ENCODE results near the gene OR10W1. TPM values are rescaled to one million over a fixed set of nuclear protein-coding genes. Genes with fewer than 3 reads are reported as not detected.

OR10W1 gene, protein sequence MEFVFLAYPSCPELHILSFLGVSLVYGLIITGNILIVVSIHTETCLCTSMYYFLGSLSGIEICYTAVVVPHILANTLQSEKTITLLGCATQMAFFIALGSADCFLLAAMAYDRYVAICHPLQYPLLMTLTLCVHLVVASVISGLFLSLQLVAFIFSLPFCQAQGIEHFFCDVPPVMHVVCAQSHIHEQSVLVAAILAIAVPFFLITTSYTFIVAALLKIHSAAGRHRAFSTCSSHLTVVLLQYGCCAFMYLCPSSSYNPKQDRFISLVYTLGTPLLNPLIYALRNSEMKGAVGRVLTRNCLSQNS
- total RNA-seq = not detected
- long read RNA-seq = 0 reads

DNA sequence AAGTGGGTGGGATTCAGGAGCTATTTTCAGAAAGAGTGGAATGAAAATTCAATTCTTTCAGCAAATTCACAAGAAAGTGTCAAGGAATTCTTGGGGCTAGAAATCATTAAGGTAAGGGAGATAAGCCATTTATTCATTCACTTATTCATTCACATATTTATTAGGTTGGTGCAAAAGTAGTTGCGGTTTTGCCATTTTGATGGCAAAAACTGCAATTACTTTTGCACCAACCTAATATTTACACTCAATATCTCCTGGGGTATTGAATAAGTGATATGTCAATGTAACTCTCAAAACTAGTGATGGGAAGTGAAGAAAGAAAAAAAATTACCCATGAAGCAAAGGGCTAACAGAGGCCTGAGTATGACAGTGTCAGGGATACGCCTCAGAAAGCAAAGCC, at the start of gene OR10W1:
OR10W1 (minus strand) TSS at position 119 of the 400 bp plus-strand sequence. CDS start 402 bp downstream, outside the sequence.
- no peak for DNase-seq (ENCODE audit: low spot score)
- intact Hi-C loops (cut with DNase I) = no loop called here

DNA sequence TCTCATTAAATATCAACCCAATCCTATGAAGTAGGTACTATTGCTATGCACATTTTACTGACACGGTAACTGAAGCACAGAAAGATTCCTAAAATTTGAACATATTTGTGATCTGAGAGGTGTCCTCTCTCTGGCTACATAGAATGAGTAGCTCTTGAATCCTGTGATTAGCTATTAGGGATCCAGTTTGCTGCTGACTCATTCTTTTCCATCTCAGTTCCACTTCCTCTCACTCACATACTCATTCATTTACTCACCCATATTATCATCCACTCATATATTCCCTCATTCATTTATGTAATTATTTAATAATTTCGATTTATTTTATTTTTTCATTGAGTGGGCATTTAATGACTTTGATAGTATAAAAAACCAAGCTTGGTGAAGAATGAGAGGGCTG, 48.1 kb upstream of the OR10W1 start:
- intact Hi-C loops (cut with DNase I) = no loop called here
- no peak for DNase-seq (ENCODE audit: low spot score)

DNA sequence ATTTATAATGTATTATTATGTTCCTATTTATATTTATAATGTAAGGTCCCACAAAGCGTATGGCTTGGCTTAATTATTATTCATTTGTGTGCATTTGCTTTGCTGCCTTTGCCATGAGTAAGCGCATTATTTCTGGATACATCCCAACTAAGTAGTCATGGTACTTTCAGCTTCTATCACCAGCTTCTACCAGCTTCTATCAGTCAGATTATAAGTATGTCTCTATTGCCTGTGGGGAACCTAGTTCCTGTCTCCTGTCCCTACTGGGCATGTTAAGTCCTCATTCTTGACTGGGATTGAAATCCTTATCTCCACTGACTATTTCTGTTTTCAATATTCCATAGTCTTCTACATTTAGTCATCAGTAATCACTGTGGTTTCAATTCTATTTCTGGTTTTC, 33.5 kb upstream of the OR10W1 start:
- no peak for DNase-seq (ENCODE audit: low spot score)
- intact Hi-C loops (cut with DNase I) = no loop called here

DNA sequence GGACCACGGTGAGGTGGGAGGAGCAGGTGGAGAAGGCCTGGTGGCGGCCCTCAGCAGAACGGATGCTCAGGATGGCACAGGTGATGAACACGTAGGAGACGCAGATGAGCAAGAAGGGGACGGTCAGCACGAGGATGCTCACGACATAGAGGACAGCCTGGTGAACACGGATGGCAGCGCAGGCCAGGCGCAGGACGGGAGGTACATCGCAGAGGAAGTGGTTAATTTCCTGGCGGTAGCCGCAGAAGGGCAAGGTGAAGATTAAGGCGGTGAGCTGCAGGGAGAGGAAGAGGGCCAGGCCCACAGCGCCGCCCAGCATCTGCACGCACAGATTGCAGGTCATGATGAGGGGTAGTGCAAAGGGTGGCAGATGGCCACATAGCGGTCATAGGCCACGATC, 24.0 kb upstream of the OR10W1 start:
- no peak for DNase-seq (ENCODE audit: low spot score)
- intact Hi-C loops (cut with DNase I) = no loop called here

DNA sequence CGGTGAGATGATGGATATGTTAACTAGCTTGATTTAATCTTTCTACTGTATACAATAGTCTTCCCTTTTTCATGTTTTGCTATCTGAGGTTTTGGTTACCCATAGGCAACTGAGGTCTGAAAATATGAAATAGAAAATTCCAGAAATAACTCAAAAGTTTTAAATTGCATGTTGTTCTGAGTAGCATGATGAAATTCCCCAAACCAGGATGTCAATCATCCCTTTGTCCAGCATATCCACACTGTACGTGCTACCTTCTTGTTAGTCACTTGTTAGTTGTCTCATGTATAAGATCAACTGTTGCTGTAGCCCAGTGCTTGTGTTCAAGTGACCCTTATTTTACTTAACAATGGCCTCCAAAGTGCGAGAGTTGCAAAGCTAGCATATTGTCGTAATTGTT, 21.2 kb upstream of the OR10W1 start:
- DNase-seq (ENCODE audit: low spot score) = no peak
- intact Hi-C loops (cut with DNase I) = no loop called here

DNA sequence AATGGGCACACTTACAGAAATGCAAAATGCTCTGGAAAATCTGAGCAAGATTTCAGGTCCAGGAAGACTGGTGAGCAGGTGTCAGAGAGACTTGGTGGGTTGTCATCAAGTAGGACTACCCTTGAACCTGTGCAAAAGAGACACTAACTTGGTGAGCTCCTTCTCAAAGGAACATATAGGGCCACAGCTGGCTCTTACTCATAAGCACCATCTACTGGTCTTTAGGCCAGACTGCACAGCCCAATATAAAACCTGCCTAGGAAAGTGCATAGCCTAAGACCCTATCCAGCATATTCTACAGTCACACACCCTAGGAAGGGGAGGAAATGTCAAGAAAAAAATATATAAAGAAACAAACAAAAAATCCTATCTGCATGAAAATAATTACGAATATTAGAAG, 18.2 kb upstream of the OR10W1 start:
- intact Hi-C loops (cut with DNase I) = no loop called here
- DNase-seq (ENCODE audit: low spot score) = no peak

DNA sequence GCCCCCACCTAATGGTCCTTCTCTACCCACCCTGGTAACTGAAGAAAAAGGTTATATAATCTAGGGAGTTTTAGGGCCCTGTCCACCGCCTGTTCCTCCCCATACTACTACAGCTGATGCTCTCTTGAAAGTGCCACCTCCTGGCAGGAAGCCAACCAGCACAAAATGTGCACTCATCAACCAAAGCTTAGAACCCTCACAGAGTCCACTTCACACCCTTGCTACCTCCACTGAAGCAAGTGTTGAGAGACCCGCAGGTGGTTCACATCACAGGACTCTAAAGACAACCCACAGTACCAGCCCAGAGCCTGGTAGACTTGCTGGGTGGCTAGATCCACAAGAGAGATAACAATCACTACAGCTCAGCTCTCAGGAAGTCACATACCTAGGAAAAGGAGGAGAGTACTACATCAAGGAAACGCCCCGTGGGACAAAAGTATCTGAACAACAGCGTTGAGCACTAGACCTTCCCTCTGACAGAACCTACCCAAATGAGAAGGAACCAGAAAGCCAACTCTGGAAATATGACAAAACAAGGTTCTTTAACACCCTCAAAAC, 17.5 kb upstream of the OR10W1 start:
- intact Hi-C loops (cut with DNase I) = no loop called here
- no peak for DNase-seq (ENCODE audit: low spot score)

DNA sequence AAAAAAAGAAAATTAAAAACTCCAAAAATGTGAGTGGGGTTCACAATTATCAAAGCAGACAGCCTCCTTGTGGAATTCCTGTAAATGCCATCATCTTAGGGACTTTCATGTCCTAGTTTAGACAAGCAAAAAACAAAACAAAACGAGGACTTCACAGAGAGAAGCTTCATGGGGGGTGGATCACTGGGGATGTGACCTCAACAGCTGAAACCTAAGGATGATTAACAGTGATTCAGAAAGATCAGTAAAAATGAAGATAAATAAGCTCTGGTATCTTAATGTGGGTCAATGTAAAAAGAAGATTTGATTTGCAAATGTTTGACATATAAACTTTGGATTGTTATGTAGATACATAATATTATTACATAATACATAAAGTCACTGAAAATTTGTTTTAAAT, 8.1 kb upstream of the OR10W1 start:
- no peak for DNase-seq (ENCODE audit: low spot score)
- intact Hi-C loops (cut with DNase I) = no loop called here

DNA sequence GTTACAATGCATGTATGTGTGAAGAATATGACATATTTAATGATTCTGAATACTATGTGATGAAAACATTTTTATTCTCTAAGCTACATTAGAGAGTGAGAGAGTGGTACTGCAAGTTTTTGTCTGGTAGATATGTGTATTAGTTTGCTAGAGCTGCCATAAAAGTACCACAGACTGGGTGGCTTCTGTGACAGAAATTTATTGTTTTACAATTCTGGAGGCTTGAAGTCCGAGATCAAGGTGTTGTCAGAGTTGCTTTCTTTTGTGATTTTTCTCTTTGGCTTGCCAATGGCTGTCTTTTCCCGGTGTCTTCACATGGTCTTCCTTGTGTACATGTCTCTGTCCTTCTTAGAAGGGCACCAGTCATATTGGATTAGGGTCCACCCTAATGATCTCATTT, 6.9 kb upstream of the OR10W1 start:
- intact Hi-C loops (cut with DNase I) = no loop called here

DNA sequence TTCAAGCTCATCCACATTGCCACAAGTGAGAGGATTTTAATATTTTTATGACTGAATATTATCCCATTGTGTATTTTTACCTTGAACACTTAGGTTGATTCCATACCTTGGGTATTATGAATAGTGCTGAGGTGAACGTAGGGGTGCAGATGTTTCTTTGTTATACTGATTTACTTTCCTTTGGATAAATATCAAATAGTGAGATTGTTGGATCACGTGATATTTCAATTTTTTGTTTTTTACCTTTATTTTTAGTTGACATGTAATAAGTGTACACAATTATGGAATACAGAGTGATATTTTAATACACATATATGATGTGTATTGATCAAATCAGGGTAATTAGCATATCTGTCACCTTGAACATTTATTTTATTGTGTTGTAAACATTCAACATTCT, 8.1 kb downstream of the OR10W1 start:
- intact Hi-C loops (cut with DNase I) = no loop called here
- no peak for DNase-seq (ENCODE audit: low spot score)

More for the DNA sequence above, 6.9 kb upstream of the OR10W1 start:
- no peak for DNase-seq (ENCODE audit: low spot score)

DNA sequence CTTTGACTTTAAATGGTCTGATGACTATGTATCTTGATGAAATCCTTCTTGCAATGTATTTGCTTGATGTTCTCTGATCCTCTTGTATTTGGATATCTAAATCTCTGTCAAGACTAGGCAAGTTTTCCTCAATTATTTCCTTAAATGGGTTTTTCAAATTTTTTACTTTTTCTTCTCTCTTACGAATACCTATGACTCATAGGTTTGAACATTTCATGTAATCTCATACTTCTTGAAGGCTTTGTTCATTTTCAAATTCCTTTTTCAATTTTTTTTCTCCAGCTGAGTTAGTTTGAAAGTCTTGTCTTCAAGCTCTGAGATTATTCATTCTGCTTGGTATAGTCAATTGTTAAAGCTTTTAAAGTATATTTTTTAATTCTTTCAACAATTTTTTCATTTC, 13.1 kb downstream of the OR10W1 start:
- DNase-seq (ENCODE audit: low spot score) = no peak
- intact Hi-C loops (cut with DNase I) = no loop called here

DNA sequence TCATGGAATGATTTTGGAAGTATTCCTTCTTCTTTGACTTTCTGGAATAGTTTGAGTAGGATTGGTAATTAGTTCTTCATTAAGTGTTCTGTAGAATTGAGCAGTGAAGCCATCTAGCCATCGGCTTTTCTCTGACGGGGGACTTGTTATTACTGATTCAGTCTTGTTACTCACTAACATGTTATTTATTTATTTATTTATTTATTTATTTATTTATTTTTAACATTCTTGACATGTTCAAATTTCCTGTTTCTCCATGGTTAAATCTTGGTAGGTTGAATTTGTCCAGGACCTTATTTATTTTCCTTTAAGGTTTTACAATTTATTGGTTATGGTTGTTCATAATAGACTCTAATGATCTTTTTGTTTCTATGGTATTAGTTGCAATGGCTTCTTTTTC, 24.1 kb downstream of the OR10W1 start:
- DNase-seq (ENCODE audit: low spot score) = no peak
- intact Hi-C loops (cut with DNase I) = no loop called here

DNA sequence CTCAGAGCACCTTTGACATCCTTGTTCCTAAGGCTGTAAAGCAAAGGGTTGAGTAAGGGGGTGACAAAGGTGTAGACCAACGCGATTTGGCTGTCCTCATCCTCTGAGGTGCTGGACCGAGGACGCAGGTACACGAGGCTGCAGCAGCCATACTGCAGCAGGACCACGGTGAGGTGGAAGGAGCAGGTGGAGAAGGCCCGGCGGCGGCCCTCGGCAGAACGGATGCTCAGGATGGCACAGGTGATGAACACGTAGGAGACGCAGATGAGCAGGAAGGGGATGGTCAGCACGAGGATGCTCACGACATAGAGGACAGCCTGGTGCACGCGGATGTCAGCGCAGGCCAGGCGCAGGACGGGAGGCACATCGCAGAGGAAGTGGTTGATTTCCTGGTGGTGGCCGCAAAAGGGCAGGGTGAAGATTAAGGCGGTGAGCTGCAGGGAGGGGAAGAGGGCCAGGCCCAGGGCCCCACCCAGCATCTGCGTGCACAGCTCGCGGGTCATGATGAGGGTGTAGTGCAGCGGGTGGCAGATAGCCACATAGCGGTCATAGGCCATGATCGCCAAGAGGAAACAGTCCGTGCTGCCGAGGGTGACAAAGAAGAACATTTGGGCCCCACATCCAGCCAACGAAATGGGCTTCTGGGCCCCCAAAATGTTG, 40.0 kb downstream of the OR10W1 start:
- DNase-seq (ENCODE audit: low spot score) = no peak
- intact Hi-C loops (cut with DNase I) = no loop called here

DNA sequence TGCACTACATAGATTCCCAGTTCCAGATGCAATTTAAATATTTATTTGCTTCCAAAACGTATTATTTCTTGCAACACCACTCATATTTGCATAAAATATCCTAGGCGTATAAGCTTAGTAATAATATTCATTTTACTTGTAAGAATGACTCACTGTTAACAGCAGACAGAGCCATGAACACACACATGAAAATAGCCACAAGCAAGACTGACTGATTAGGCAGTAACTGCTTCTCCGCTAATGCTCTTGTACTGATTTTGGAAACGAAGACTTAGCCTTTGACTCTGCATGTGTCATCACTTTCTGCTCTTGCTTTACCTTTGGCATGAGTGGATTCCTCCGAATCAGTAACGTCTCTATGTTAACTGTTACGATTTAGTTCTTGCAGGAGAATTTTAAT, 45.3 kb downstream of the OR10W1 start:
- no peak for DNase-seq (ENCODE audit: low spot score)
- intact Hi-C loops (cut with DNase I) = no loop called here

Other genes starting within 250 kb of the OR10W1 start
- gene OR9Q1, start 244.4 kb downstream of the OR10W1 start, total RNA-seq = not detected
- gene OR6Q1, start 237.3 kb downstream of the OR10W1 start, total RNA-seq = not detected
- not detected for gene OR9I1, start 142.7 kb downstream of the OR10W1 start, total RNA-seq
- not detected for gene OR9Q2, start 79.2 kb downstream of the OR10W1 start, total RNA-seq
- not detected for gene OR1S2, start 64.1 kb downstream of the OR10W1 start, total RNA-seq
- gene OR1S1, start 55.5 kb downstream of the OR10W1 start, total RNA-seq = not detected
- not detected for gene OR10Q1, start 39.3 kb downstream of the OR10W1 start, total RNA-seq
- gene OR5B17, start 90.8 kb upstream of the OR10W1 start, total RNA-seq = not detected
- not detected for gene OR5B3, start 138.6 kb upstream of the OR10W1 start, total RNA-seq
- not detected for gene OR5B2, start 159.9 kb upstream of the OR10W1 start, total RNA-seq
- not detected for gene OR5B12, start 174.0 kb upstream of the OR10W1 start, total RNA-seq
- not detected for gene OR5B21, start 239.8 kb upstream of the OR10W1 start, total RNA-seq

Measured in cardiac septum (tissue), 1 donor.